PFSK-1 (cell line): Measurements from ENCODE around the gene LRRC42.

Source experiments
- REST ChIP-seq, 2 experiments: IDR thresholded peaks; 2 replicates each; pipeline versions ENCODE4 v1.6.1 to v1.8.0; 2011 to 2012; ENCODE audit warnings: low read depth in 2 of 2, low read length in 2 of 2, control low read depth in 1 of 2, inconsistent platforms in 1 of 2, mild to moderate bottlenecking in 1 of 2, moderate library complexity in 1 of 2; ENCODE audit not compliant: insufficient read depth in 1 of 2
- TAF1 ChIP-seq: IDR thresholded peaks from 2 replicates; pipeline ENCODE4 v1.6.1; 2012; ENCODE audit warnings: low read length, control low read depth, borderline replicate concordance; ENCODE audit not compliant: insufficient read depth

DNA sequence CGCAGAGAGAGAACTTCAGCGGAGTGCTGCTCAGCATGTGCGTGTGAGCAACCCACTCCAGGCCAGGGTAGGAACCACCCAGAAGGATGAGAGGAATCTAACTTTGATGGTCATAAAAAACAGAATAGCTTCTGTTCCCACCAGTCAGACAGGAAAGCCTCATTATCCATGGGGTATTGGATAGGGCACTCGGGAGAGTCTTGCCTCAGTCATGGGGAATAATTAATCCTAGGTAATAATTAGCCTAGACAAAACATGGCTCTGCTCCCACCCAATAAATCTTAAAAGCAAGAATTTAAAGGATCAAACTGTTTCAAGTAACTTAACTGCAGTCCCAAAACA, 36.6 kb downstream of the LRRC42 start:
- TF ChIP-seq REST (IDR thresholded peaks at IDR 0.05; ENCODE audit: insufficient read depth in 1 of 2, low read depth in 2 of 2, low read length in 2 of 2) (no peak), TAF1 (no peak)
